HG03064 (cell line): ENCODE results near the gene YLPM1.

Source experiments
- ATAC-seq: cut with Tn5 transposase; IDR thresholded peaks from one replicate; pipeline ENCODE4 v1.9.1; 2021; ENCODE audit warnings: low read depth; ENCODE audit not compliant: unreplicated experiment

YLPM1 gene

DNA sequence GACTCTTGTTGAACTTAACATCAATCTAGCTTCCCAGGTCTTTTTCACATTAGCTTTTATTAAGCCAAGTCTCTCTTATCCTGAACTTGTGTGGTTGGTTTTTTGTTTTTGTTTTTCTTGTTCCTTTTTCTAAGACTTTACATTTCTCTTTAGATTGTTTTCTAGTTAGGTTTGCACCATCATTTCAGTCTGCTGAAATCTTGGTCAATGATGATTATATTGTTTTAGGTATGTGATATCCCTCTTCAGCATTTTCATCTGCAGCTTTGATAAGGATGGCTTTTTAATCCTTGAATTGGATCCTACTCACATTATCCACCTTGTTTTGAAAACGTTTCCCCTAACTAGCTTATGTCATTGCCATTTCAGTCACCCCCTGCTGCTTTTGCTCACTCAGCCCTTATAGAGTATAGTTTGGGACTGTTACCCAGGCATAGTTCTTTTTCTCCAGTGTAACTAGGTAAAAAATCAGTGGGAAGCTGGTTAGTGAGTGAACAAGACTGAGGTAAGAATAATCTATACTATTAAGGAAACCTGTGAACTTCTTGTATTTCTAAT lies 22.0 kb downstream of the YLPM1 start:
- ATAC-seq = no peak

DNA sequence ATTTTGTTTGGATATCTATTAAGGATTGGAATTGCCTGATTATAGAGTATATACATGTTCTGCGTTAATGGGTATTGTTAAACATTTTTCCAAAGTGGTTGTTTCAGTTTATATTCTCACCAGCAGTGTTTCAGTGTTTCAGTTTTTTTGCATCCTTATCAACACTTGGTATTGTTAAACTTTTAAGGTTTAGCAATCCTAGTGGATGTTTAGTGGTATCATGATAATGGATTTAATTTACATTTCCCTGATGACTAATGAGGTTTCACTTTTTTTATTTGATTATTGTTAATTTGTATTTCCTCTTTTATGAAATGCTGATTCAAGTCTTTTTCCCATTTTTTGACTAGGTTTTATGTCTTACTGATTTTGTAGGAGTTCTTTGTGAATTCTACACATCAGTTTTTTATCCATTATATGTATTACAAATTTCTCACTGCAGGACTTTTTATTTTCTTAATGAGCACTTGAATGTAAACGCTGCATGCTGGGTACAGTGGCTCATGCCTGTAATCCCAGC lies 23.7 kb downstream of the YLPM1 start:
- no peak for ATAC-seq

DNA sequence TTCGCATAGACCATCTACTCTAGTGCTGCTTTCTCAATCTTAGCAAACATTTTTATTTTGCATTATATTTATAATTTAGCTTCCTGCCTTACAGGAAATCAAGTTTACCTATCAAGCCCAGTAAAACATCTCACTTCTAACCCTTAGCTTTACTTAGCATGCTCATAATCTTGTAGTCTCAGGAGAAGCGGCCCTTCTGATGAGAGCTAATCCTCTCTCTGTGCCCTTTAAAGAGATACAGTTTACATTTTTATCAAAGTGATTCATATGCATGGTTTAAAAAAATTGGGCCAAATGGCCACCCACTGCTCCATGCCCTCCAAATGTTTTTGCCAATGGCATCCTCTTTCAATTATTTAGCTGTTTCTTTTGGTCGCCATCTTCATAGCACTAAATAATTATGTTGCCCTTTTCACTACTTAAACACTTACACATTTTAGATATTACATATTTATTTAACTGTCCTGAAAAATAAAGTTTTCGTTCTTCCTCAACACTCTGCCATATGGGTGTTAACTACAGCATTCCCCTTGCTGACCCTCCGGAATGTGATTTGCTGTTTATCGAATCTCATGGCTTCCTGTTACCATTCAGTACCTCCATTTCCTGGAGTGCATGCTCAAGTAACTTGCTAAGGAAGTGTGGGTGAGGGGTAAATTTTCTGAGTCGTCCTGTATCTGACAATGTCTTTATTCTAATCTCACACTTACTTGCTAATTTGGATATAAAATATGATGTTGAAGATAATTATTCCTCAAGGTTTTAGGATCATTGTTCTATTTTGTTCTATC lies 29.3 kb downstream of the YLPM1 start:
- ATAC-seq = no peak

DNA sequence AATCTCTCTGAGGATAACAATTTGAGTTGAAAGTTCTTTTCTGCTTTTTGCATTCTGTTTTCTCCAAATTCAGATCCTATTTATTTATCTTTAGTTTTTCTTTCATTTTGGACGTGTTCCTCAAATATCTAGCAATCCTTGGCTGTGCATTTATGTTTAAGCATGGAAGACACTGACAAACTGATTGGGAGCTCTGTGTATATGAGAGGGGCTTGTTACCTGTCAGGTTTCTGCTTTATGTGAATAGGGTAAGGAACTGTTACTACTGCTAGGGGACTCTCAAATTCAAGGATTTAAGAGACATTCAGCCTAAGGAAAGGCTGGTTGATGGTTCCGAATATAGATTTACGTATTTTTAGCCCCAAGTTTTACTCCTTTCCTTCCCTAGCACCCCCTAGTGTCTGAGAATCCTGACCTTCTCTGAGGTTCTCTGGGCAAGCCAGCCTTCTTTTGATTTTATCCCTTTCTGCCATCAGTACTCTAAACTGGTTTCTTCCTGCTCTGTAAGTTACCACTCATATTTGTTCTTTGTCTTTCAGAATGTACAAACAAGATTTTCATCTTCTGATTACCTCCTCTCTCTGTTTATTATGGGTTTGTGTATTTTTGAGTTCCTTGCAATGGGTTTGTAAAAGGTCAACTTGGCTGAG lies 30.5 kb downstream of the YLPM1 start:
- ATAC-seq = no peak

DNA sequence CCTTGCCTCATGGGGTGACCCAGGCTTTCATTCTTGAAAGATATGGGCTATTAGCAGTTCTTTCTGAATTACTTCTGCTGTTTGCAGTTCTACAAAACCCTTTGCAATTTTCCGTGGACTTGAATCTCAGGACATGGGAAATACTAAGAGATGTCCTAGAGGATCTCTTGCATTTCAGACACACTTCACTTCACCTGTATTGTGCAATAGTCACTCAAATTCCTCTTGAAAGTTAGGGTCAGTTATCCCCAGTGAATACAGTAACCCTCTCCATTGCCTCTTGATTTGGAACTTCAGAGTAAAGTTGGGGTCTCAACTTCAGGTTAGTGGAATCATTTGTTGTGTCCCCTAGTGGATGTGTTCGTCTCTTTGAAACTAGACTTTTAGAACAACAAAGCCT lies 31.8 kb downstream of the YLPM1 start:
- no peak for ATAC-seq

DNA sequence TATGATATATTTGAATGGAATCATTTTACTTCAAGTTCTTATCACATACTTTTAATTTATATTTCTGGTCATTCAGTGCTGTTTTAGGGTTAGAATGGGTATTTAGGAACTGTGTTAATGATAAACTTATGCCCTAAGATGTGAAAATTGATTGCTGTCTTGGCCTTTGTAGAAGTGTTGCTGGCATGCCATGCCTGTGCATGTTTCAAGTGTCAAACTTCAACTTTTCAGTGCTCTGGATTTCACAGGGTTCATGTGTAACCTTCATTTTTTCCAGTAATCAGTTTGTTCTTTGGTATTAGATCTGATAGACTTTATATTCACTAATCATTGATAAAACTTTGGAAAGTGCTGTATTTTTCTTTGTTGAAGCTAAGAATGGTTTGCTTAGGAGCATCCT lies 36.6 kb downstream of the YLPM1 start:
- ATAC-seq = no peak

DNA sequence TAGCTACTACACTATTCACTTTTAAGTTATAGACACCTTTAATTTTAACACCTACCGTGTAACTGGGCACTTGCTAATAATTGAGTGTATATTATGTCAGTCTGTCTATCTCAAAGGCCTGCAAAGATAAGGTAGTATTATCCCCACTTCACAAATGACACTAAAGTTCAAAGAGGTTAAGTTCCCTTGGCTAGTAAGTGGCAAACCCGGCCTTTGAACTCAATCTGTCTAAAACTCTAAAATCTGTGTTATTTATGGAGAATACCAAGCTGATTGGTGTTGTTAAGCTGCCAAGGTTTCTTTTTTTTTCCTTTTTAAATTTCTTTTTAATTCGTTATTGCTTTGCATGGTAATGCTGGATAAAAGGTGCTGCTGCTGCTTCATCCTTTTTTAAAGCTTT lies 37.7 kb downstream of the YLPM1 start:
- no peak for ATAC-seq

DNA sequence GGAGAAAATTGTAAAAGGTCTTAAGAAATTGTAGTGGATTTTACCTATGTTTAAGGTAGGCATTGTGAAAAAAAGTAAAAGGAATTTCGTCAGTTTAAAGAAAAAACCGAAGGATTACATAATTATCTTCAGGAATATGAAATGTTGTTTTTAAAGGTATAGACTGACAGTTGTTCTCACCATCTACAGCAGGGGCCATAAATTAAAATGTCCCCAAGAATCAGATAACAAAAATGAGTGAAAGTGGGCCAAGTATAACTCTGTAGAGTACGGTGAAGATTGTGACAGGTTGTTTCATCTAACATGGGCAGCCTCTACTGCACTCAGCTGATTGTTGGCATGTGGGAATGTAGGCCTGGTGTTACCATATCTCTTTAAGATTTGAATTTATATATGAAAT lies 38.3 kb downstream of the YLPM1 start:
- ATAC-seq = no peak

DNA sequence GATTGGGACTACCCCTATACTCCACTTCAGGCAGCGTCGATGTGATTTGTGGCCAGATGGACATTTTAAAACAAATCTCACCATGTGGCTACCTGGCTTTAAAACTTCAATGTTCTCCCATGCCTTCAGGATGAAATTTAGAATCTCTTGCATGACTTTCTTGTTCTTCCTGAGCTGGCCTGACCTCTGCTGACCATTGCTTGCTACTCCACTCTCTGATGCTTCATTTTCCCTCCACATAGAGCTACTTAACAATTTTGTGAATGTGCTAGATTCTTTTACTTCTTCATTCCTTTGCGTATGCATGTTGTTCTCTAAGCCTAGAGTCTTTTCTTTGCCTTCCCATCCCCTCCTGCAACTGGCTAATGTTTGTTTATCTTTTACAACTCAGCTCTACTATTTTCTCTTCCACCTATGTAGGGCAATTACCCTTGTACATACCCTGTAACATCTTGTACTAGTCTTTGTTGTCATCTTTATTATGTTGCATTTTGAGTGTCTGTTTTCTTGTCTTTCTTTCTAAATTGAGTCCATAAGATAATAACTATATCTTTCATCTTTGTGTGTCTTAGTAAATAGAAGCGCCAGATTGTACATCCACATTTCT lies 41.2 kb downstream of the YLPM1 start:
- ATAC-seq = no peak

DNA sequence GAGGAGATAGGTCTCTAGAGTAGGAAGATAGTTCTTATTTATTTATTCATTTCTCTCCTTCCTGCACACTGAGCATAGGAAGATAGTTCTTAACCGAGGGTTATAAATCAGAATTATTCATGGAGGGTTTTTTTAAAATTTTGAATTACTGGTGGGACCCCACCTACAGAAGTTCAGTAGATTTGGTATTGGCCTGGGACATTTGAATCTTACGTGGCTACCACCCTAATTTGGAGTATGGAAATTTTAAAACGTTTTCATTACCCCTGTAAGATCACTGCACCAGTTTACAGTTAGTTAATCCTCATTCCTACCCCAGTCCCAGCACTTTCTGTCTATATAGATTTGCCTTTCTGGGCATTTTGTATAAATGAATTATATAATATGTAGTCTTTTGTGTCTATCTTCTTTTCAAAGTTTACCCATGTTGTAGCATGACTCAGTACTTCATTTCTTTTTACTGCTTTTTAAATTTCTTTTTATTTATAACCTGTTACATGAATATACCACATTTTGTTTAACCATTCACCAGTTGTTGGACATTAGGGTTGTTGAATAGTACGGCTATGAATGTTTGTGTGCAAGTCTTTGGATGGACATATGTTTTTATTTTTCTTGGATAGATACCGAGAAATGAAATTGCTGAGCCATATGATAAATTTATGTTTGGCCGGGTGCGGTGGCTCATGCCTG lies 44.9 kb downstream of the YLPM1 start:
- ATAC-seq = no peak

DNA sequence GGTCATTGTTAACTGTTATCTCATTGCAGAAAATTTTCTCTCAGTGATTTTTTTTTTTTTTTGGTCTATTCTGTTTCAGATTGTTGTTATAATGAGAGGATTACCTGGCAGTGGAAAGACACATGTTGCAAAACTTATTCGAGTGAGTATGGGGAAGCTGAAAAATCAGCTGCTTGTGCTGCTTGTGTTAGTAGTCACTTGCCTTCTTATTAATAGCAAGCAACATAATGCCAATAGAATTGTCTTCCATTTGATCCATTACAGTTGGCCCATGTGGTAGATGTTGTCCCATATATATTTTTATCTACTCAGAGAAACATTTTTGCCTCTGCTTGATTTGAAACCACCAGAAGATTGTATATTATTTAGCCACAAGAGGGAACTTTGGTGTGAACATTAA lies 53.0 kb downstream of the YLPM1 start:
- ATAC-seq = no peak

DNA sequence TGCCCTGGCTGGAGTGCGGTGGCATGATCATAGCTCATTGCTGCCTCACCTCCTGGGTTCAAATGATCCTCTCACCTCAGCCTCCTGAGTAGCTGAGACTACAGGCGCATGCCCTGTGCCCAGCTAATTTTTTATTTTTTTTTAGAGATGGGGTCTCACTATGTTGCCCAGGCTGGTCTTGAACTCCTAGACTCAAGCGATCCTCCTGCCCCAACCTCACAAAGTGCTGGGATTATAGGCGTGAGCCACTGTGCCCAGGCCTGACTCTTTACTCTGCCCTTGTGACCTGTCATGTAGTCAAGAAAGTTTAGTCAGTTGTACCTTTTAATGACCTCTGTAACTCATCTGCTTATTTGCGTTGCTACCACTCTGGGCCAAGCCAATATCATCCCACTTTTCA lies 57.2 kb downstream of the YLPM1 start:
- no peak for ATAC-seq

DNA sequence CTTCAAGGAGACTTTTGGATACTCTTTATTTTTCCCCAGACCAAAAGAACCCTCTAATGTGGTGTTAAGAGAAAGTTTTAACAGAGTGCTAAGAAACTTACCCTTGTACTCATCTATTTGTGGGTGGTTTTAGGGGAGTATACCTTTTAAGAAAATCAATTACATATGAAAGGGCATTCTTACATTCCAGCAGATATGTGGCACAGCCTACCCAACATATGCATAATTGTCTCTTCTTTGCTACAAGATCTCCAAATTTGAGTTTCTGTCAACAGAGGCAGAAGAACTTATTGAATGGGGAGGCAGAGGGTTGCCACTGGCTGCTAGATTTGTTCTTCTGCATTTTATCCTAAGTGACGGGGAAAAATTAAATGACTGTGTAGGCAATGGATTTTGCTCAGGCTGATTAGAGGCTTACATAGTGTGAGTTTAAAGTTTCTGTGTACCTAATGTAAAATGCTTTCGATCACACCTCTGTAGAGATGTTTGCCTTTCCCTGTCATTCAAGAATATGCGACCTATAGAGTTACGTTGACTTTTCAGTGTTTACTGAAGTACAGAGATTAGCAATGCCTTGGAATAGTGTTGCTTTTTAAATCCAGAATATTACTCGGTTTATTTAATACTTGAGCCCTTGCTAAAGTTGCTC lies 58.3 kb downstream of the YLPM1 start:
- no peak for ATAC-seq

DNA sequence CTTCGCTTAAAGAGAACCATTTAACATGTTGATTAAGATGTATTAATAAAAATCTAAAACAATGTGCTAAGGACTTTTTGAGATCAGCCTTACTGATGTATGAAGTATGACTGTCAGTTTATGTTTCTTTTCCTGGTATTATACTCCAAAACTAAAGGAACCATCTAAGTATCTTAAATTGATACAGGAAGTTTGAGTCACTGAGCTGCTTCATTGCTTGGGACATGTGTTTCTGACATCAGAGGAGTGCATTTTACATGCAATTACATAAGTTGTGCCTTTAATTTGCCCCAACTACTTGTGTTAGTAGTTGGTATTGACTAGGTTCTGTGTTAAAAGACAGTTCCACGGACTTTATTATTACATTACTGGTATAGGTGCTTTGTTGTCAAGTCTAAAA lies 61.9 kb downstream of the YLPM1 start:
- no peak for ATAC-seq

DNA sequence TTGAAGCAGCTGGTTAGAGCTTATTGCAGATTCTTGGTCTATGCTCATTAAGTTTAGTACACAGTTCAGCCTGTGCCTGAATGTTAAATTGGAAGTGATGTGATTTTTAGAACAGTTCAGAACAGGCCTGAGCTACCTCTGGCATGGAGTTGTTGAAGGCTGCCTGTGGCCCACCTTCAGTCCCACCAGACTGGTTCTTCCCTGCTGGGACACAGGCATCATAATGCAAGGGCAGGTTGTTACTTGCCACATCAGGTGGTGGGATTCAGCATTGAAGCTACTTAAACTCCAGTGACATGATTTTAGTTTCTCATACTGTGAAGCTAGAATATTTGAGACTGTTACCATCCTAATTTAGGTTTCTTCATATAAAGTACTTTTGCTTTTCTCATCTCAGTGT lies 63.5 kb downstream of the YLPM1 start:
- ATAC-seq = no peak

DNA sequence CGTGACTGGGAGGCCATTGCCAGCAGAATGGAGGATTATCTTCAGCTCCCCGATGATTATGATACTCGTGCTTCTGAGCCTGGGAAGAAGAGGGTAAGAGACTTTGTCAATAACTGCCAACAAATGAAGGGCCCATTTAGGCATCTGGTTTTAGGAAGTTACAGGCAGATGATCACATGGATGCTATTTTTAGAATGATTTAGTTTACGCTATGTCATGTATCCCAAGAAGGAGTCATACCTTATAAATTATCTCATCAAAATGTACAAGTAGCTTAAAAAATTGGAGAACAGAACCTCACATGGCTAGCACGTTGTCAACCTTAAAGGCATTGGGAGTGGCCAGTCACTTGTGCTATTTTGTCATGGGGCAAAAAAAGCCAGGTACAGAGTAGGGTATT lies 66.1 kb downstream of the YLPM1 start:
- no peak for ATAC-seq

DNA sequence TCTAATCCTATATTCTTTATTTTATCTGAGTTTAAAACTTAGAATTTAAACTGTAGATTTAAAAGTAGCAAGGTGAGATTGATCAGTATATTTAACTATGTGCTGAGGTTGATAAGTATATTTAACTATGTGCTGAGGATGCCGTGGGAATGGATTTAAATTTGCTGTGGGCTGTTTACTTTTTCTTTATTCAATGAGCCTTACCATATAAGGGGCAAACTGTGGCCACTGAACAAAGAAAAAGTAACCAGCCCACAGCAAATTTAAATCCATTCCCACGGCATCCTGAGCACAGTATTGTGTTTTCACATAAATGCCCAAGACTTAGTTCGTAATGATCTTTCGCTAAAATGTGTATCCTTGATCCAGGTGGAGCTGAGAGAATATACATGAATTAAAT lies 69.7 kb downstream of the YLPM1 start:
- no peak for ATAC-seq

DNA sequence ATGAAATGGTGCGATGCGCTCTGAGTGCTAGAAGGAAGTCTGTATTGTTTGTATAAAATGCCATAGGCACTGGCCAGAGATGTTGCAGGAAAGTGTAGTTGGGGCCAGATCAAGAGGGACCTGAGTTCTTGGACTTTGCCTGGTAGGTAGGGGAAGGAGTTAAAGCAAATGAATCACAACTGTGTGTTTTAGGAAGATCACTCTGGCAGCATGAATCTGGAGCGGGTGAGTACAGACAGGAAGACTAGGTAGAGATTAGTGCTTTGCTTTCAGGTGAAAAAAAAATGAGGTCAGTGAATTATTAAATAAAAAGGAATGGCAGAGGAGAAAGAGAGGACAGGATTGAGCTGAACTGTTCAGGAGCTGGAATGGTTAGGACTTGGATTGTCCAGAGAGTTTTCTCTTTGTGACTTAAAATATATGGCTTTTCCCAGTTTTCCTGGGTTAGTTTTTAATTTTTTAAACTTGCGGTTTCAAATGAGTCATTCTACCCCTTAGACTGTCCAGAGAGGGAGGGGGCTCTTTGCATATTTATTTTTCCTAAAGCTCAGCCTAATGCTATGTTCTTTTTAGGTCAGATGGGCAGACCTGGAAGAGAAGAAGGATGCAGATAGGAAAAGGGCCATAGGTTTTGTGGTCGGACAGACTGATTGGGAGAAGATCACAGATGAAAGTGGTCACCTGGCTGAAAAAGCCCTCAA lies 71.7 kb downstream of the YLPM1 start:
- no peak for ATAC-seq

DNA sequence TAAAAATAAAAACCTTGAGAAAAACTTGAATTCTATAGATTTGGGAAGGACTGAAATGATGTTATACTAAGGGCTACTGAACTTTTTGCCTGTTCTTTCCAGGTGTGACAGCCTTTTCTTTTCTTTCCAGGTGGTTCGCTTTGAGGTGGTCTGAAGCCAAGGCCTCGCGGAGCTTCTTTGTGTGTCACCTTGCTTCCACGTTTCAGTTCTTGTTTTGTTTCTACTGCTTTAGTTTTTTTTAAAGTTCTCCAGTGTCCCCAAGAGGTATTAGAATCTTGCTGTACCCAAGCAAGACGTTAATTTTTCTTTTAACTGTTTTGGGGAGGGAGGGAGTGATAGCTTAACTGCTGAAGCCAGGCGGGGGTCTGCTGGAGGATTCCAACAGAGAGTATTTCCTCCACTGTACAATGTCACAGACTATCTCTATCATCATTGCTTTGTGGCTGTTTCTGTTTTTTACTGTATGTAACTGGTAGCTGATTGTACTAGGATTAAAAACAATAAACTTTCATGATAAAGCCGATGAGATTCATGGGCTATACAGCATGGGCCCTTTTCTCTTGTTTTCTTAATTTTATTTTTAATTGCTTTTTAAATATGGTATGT lies 72.6 kb downstream of the YLPM1 start:
- ATAC-seq = no peak
